ES-I3 (cell line): ENCODE data around the gene COPS9.

Experiments
- H3K36me3 ChIP-seq: 2 replicates; pipeline ENCODE4 v1.6.1; 2013; ENCODE audit warnings: mild to moderate bottlenecking, low read length, control low read depth, moderate library complexity; ENCODE audit not compliant: insufficient read depth
- H3K4me1 ChIP-seq: 2 replicates; pipeline ENCODE4 v1.6.1; 2013; ENCODE audit warnings: mild to moderate bottlenecking, control low read depth, low read length; ENCODE audit not compliant: insufficient read depth
- H3K9ac ChIP-seq: 2 replicates; pipeline ENCODE4 v1.6.1; 2013; ENCODE audit warnings: low read depth, mild to moderate bottlenecking, low read length, moderate library complexity
- H3K9me3 ChIP-seq: 2 replicates; pipeline ENCODE4 v1.6.1; 2013; ENCODE audit warnings: mild to moderate bottlenecking, low read length, moderate library complexity; ENCODE audit not compliant: control insufficient read depth, insufficient read depth

The COPS9 gene

GRCh38 chr2:240107477-240107796 is 28.7 kb downstream of the COPS9 start:
- no peaks in the 10 kb centered on the region for H3K36me3 ChIP-seq
- H3K9ac ChIP-seq, result no peak overlapping the region
- H3K9me3 ChIP-seq, result no peaks in the 10 kb centered on the region
- H3K4me1 ChIP-seq, result no peaks in the 10 kb centered on the region

GRCh38 chr2:240106765-240107476 is 29.2 kb downstream of the COPS9 start:
- Histone ChIP-seq H3K4me1 (no peaks in the 10 kb centered on the region), H3K9ac (no peak overlapping the region), H3K36me3 (no peaks in the 10 kb centered on the region), H3K9me3 (no peaks in the 10 kb centered on the region)

DNA sequence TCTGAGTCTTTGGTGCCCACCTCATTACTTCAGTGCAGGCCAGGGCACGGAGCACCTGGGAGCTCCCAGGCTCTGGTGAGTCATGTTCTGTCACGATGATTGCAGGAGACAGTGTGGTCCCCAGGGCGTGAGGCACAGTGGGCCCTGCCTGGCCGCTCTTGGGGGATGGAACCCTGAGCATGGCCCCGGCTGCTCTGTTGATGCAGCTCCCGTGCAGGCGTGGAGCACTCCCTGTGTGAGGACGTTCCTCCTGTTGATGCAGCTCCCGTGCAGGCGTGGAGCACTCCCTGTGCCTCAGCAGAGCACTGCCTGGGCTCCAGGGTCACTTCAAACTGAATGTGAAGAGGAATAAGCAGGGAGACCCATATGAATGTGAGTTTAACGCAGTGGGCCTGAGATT is 30.1 kb downstream of the COPS9 start:
- Histone ChIP-seq H3K9me3 (no peaks in the 10 kb centered on the region), H3K4me1 (no peaks in the 10 kb centered on the region), H3K36me3 (no peaks in the 10 kb centered on the region), H3K9ac (no peak overlapping the region)

DNA sequence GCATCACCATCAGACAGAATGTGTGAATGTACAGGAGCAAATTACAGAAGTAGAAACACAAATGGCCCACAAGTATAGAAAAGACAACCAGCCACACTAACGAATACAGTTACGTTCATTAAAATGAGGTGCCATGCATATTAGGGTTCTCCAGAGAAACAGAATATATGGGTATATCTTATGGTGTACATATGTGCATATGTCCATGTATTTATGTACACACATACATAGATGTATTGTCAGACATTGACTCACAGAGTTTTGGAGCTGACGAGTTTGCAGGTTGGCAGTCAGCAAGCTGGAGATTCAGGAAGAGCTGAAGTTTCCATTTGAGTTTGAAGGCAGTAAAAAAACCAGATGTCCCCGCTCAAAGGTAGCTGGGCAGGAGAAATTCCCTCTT is 33.0 kb downstream of the COPS9 start:
- Histone ChIP-seq H3K4me1 (no peaks in the 10 kb centered on the region), H3K9me3 (no peaks in the 10 kb centered on the region; the same call in 1 of the 2 replicates), H3K36me3 (no peaks in the 10 kb centered on the region)

GRCh38 chr2:240098349-240098748 is 37.8 kb downstream of the COPS9 start:
- H3K9ac ChIP-seq, result no peak overlapping the region
- H3K9me3 ChIP-seq, result no peaks in the 10 kb centered on the region; the same call in 1 of the 2 replicates
- no peaks in the 10 kb centered on the region for H3K36me3 ChIP-seq
- H3K4me1 ChIP-seq, result 0 out of 2 replicates have a peak, but pooled peaks cover 2% of the 10 kb centered on the region

More for the DNA sequence above, 33.0 kb downstream of the COPS9 start:
- H3K9ac ChIP-seq, result no peak overlapping the region

GRCh38 chr2:240095556-240096523 is 40.3 kb downstream of the COPS9 start:
- peak overlapping the region; percentile 55 for H3K9ac ChIP-seq
- H3K36me3 ChIP-seq, result no peaks in the 10 kb centered on the region
- 0 out of 2 replicates have a peak, but pooled peaks cover 2% of the 10 kb centered on the region for H3K4me1 ChIP-seq
- peaks cover 3% of the 10 kb centered on the region; the same call in 1 of the 2 replicates for H3K9me3 ChIP-seq

DNA sequence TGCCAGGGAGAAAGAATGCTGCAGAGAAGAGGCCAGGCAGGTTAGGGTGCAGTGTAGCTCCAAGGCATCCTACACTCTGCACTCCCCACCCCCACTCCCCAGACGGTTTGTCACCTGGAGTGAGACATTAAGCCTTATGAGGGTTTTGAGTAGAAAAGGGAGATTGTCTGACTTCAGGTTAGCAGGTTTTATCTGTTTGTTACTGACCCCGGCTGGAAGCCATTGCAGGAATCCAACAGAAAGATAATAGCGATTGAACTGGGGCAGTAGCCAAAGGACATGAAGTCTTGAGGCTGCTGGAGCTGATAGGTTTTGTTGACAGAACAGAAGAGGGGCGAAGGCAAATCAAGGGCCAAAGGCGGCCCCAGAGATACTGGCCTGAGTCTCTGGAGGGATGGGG is 46.8 kb downstream of the COPS9 start:
- Histone ChIP-seq H3K9ac (no peak overlapping the region), H3K36me3 (no peaks in the 10 kb centered on the region; the same call in 1 of the 2 replicates), H3K9me3 (peaks cover 10% of the 10 kb centered on the region), H3K4me1 (no peaks in the 10 kb centered on the region)

- Histone ChIP-seq H3K9me3 (peaks cover 7% of the 10 kb centered on the region), H3K9ac (no peak overlapping the region), H3K4me1 (no peaks in the 10 kb centered on the region), H3K36me3 (no peaks in the 10 kb centered on the region; the same call in 1 of the 2 replicates)
These were observed 49.5 kb downstream of the COPS9 start for GRCh38 chr2:240086563-240086962.
